GM06990 (cell line): ENCODE data around the gene TSPAN6.

Source experiments
- DNase-seq: peaks from one replicate; pipeline ENCODE4 v3.0.0-alpha.2; 2011; ENCODE audit not compliant: insufficient read length; ENCODE audit errors: extremely low read depth
- H3K27me3 ChIP-seq: replicated peaks from 2 replicates; pipeline ENCODE4 v1.6.0; 2011; ENCODE audit warnings: low read length; ENCODE audit not compliant: control insufficient read depth, insufficient read depth
- H3K36me3 ChIP-seq: 2 replicates; pipeline ENCODE4 v1.5.1; 2011; ENCODE audit warnings: low read length; ENCODE audit not compliant: control insufficient read depth, insufficient read depth
- H3K4me3 ChIP-seq: replicated peaks from 2 replicates; pipeline ENCODE4 v1.5.1; 2011; ENCODE audit warnings: low read depth, mild to moderate bottlenecking, control low read depth, low read length
- TF ChIP-seq, protein P1 (sequence below): IDR thresholded peaks from 2 replicates; pipeline ENCODE4 v1.5.1; 2011; ENCODE audit warnings: low read length, control low read depth, mild to moderate bottlenecking, inconsistent platforms; ENCODE audit not compliant: insufficient read depth, poor library complexity, severe bottlenecking

Gene TSPAN6

GRCh38 chrX:100596601-100597000, 40.0 kb downstream of the TSPAN6 start:
- TF ChIP-seq, protein P1, sequence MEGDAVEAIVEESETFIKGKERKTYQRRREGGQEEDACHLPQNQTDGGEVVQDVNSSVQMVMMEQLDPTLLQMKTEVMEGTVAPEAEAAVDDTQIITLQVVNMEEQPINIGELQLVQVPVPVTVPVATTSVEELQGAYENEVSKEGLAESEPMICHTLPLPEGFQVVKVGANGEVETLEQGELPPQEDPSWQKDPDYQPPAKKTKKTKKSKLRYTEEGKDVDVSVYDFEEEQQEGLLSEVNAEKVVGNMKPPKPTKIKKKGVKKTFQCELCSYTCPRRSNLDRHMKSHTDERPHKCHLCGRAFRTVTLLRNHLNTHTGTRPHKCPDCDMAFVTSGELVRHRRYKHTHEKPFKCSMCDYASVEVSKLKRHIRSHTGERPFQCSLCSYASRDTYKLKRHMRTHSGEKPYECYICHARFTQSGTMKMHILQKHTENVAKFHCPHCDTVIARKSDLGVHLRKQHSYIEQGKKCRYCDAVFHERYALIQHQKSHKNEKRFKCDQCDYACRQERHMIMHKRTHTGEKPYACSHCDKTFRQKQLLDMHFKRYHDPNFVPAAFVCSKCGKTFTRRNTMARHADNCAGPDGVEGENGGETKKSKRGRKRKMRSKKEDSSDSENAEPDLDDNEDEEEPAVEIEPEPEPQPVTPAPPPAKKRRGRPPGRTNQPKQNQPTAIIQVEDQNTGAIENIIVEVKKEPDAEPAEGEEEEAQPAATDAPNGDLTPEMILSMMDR, result no peak
- DNase-seq, result no peak
- H3K4me3 ChIP-seq, result no peak overlapping the region
- no peaks in the 10 kb centered on the region; the same call in 1 of the 2 replicates for H3K27me3 ChIP-seq
- no peaks in the 10 kb centered on the region for H3K36me3 ChIP-seq

GRCh38 chrX:100593581-100593980, 43.0 kb downstream of the TSPAN6 start:
- TF ChIP-seq, protein P1, result no peak
- Histone ChIP-seq H3K27me3 (no peaks in the 10 kb centered on the region; the same call in 1 of the 2 replicates), H3K36me3 (no peaks in the 10 kb centered on the region), H3K4me3 (no peak overlapping the region)
- no peak for DNase-seq

DNA sequence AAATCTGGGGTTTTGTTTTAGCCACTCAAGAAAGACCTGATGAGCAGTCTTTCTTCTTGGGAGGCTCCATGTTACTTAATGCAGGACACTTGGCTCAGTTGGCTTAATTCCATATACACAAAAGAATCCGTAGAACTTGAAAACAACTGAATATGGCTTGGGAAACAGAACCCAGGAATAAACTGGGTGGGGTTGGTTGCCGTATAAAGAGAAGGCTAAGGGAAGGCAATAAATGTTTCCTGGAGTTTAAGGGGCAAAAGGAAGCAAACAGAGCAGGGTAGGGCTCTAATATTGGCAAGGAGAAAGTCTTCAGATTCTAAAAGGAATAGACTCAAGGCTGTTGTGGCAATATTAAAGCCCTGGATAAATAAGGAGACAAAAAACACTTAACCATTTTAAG, 43.5 kb downstream of the TSPAN6 start:
- H3K36me3 ChIP-seq, result no peaks in the 10 kb centered on the region
- no peak overlapping the region for H3K4me3 ChIP-seq
- no peaks in the 10 kb centered on the region; the same call in 1 of the 2 replicates for H3K27me3 ChIP-seq
- TF ChIP-seq, protein P1, result no peak
- DNase-seq, result no peak

- Histone ChIP-seq H3K27me3 (no peaks in the 10 kb centered on the region; the same call in 1 of the 2 replicates), H3K36me3 (no peaks in the 10 kb centered on the region), H3K4me3 (no peak overlapping the region)
- TF ChIP-seq, protein P1, result no peak
- DNase-seq, result no peak
Observed at GRCh38 chrX:100591256-100592051, 45.2 kb downstream of the TSPAN6 start.

GRCh38 chrX:100587861-100588260, 48.7 kb downstream of the TSPAN6 start:
- TF ChIP-seq, protein P1, result no peak
- Histone ChIP-seq H3K27me3 (no peaks in the 10 kb centered on the region; the same call in 1 of the 2 replicates), H3K36me3 (no peaks in the 10 kb centered on the region), H3K4me3 (no peak overlapping the region)
- no peak for DNase-seq
